Heart right ventricle (tissue), 16 donors: ENCODE results near the gene JPT1. TPM values are rescaled to one million over a fixed set of nuclear protein-coding genes. Genes with fewer than 3 reads are reported as not detected.

Experiments used
- ATAC-seq, 8 donors: fragments of 200-7000 bp; cut with Tn5 transposase; one replicate each; pipeline ENCODE4 v1.9.1; 2020; ENCODE audit warnings: mild to moderate bottlenecking in 8 of 8, moderate library complexity in 8 of 8, moderate number of reproducible peaks in 1 of 8
- DNase-seq, 2 donors: peaks; one replicate each; pipeline ENCODE4 v3.0.0-alpha.2; 2020
- H3K27ac ChIP-seq, 10 donors: fragments of 200-600 bp; sonication (generic) in 2 of 10; one replicate each; pipeline versions ENCODE4 v1.5.0 to v1.8.0; 2020 to 2022; ENCODE audit warnings: mild to moderate bottlenecking in 3 of 10
- H3K27me3 ChIP-seq, 7 donors: fragments of 200-600 bp; one replicate each; pipeline ENCODE4 v1.8.0; 2021 to 2022; ENCODE audit warnings: mild to moderate bottlenecking in 2 of 7
- H3K36me3 ChIP-seq, 9 donors: fragments of 200-600 bp; sonication (generic) in 1 of 9; one replicate each; pipeline versions ENCODE4 v1.5.0 to v1.8.0; 2020 to 2022; ENCODE audit warnings: mild to moderate bottlenecking in 2 of 9
- H3K4me1 ChIP-seq, 9 donors: fragments of 200-600 bp; sonication (generic) in 1 of 9; one replicate each; pipeline versions ENCODE4 v1.5.0 to v1.8.0; 2020 to 2022; ENCODE audit warnings: mild to moderate bottlenecking in 4 of 9
- H3K4me3 ChIP-seq, 10 donors: fragments of 200-600 bp; sonication (generic) in 2 of 10; one replicate each; pipeline versions ENCODE4 v1.5.0 to v1.8.0; 2020 to 2022; ENCODE audit warnings: mild to moderate bottlenecking in 7 of 10, moderate library complexity in 2 of 10
- H3K9me3 ChIP-seq, 11 donors: fragments of 200-600 bp in 10 of 11; sonication (generic) in 2 of 11; one replicate each; pipeline versions ENCODE4 v1.5.0 to v1.8.0; 2013 to 2022; ENCODE audit warnings: mild to moderate bottlenecking in 2 of 11, control low read depth in 1 of 11, moderate library complexity in 1 of 11
- WGBS, 2 donors: extraction: QIAGEN DNeasy Blood & Tissue Kit; methylation state at CpG; one replicate each; pipeline ENCODE4 v1.1.7; 2013; ENCODE audit warnings: inconsistent platforms in 1 of 2; 5-methylcytosine and 5-hydroxymethylcytosine counted together
- intact Hi-C, 10 donors: fragments of 100-400 bp; cut with DNase I; formaldehyde crosslinking; loops; one replicate each; pipeline versions ENCODE4 v1.11.1 to v1.14.2; 2022
- polyA plus RNA-seq, 2 donors: library from polyadenylated mRNA; stranded (reverse); fragments of 200-250 nt; gene quantifications; one replicate each; pipeline ENCODE4 v1.2.3, GENCODE V29; 2013
- total RNA-seq, 10 donors: library from RNA; stranded (reverse); fragmentation: NEBNext Ultra II Directional in 3 of 10; extraction: Animal tissue kit (Norgen Biotek cat#: 25700) in 3 of 10; gene quantifications; one replicate each; pipeline versions ENCODE4 v1.2.1 to v1.2.4, GENCODE V29; 2021 to 2023
- TF ChIP-seq, protein P1 (sequence below), 9 donors: fragments of 200-600 bp; sonication (generic) in 2 of 9; IDR thresholded peaks; one replicate each; pipeline versions ENCODE4 v1.5.0 to v1.8.0; 2021 to 2022; ENCODE audit warnings: antibody characterized with exemption in 9 of 9, mild to moderate bottlenecking in 5 of 9, moderate library complexity in 1 of 9
- donor health status: Arrhythmogenic right ventricular cardiomyopathy.
- donor health status: ischemic (EF 13 %, LVEDD 7.1; RV severe dilation, severe dysfunction).
- donor health status: healthy with polysubstance abuse.
- donor health status: DM: no; HTN: yes; CAD: no.
- donor health status: DM: no; HTN: no; CAD: no.
- donor health status: ischemic (EF 25% LVEDD 6.9; RV normal size, moderate dysfunction).
- donor health status: ischemic (EF 25% LVEDD 5.7; RV mildly dilated, moderate dysfunction).
- donor health status: healthy.
- donor health status: DM: yes; HTN: yes; CAD: no.
- donor health status: Ischemic cardiomyopathy.
- donor health status: ischemic (EF 35%, LVEDD 5.7; RV mildly dilated, moderate dysfunction).
- donor health status: nonischemic (EF 11% LVEDD 7.7; RV severe dilation, severe dysfunction).
- donor health status: DM: yes; HTN: yes; CAD: no.
- donor health status: PGD.
- donor health status: ischemic (EF 29% LVEDD 5.4; RV normal size, mild dysfunction).
- donor health status: nonischemic (EF 23%, LVEDD 6.1; RV moderate dilation, normal function).

Gene JPT1
- total and polyA plus RNA-seq, 12 donors = 6.7 to 61.6 (median 14.7) TPM

- H3K27ac ChIP-seq = peak overlapping the region in 9 of 10 donors; percentile 68 to 98 (median 94)
- TF ChIP-seq, protein P1, sequence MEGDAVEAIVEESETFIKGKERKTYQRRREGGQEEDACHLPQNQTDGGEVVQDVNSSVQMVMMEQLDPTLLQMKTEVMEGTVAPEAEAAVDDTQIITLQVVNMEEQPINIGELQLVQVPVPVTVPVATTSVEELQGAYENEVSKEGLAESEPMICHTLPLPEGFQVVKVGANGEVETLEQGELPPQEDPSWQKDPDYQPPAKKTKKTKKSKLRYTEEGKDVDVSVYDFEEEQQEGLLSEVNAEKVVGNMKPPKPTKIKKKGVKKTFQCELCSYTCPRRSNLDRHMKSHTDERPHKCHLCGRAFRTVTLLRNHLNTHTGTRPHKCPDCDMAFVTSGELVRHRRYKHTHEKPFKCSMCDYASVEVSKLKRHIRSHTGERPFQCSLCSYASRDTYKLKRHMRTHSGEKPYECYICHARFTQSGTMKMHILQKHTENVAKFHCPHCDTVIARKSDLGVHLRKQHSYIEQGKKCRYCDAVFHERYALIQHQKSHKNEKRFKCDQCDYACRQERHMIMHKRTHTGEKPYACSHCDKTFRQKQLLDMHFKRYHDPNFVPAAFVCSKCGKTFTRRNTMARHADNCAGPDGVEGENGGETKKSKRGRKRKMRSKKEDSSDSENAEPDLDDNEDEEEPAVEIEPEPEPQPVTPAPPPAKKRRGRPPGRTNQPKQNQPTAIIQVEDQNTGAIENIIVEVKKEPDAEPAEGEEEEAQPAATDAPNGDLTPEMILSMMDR (IDR thresholded peaks at IDR 0.05) = no peak
- intact Hi-C loops = no loop called here
- ATAC-seq (peak in 1 of 8 donors; percentile 0), DNase-seq (no peak)
- H3K9me3 ChIP-seq = no peaks in the 10 kb centered on the region
- no peaks in the 10 kb centered on the region for H3K27me3 ChIP-seq
- H3K4me1 ChIP-seq = peaks cover 14 to 60% (median 37%) of the 10 kb centered on the region in 9 donors
- no peaks in the 10 kb centered on the region for H3K36me3 ChIP-seq
- H3K4me3 ChIP-seq = peak overlapping the region; percentile 24 to 88 (median 66)
- WGBS, 2 donors = 71 to 77% methylated on average over 12 of the region's 12 CpGs
Observed at GRCh38 chr17:75087182-75087557, 67.1 kb downstream of the JPT1 start.

DNA sequence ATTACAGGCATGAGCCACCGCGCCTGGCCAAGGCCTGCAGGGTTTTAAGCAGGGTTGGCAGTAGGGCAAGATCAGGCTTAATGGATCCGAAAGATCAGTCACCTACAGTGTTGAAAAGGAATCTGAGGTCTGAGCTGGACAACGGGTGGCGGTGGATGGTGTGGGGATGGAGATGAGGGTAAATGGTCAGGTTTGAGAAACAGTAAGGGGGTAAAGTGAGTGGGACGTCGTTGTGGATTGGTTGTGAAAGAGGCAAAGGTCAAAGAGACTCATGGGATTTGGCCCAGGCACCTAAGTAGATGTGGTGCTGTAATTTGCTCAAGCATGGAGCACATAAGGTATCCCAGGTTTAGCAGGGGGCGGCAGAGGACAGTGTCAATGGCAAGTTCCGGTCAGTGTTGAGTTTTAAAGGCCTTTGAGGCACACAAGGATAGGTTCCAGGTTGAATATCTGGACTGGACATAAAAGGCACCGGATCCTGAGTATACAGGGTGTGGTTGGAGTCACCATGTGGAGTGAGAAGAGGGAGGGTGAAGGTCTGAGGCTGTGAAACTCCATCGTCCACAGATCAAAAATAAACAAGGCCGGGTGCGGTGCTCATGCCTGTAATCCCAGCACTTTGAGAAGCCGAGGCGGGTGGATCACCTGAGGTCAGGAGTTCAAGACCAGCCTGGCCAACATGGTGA is 67.7 kb downstream of the JPT1 start:
- Histone ChIP-seq H3K27me3 (no peaks in the 10 kb centered on the region), H3K9me3 (no peaks in the 10 kb centered on the region), H3K27ac (peak overlapping the region in 7 of 10 donors; percentile 68 to 95 (median 92)), H3K4me3 (peak overlapping the region in 2 of 10 donors; percentile 73 to 77), H3K36me3 (no peaks in the 10 kb centered on the region), H3K4me1 (peaks cover 13 to 57% (median 35%) of the 10 kb centered on the region in 9 donors)
- ATAC-seq = no peak
- no peak for DNase-seq
- TF ChIP-seq, protein P1 (IDR thresholded peaks at IDR 0.05) = no peak
- 84 to 86% methylated on average over 15 of the region's 15 CpGs for WGBS, 2 donors
- intact Hi-C loops = no loop called here

Other genes starting within 250 kb of the JPT1 start
- not detected for gene USH1G, start 231.3 kb downstream of the JPT1 start, total RNA-seq
- gene USH1G, start 231.3 kb downstream of the JPT1 start, polyA plus RNA-seq = not detected
- gene OTOP2, start 230.2 kb downstream of the JPT1 start, total RNA-seq = not detected
- gene OTOP2, start 230.2 kb downstream of the JPT1 start, polyA plus RNA-seq = not detected
- gene OTOP3, start 218.6 kb downstream of the JPT1 start, total RNA-seq = not detected
- gene OTOP3, start 218.6 kb downstream of the JPT1 start, polyA plus RNA-seq = not detected
- gene HID1, start 181.8 kb downstream of the JPT1 start, total RNA-seq = 10 to 100 TPM in 4 of 10 donors, 1 to 10 TPM in 6; 3.9 to 15.5 (median 9.5) TPM
- 10 to 100 TPM in 1 of 2 donors, 1 to 10 TPM in 1; 8.0 to 23.8 TPM for gene HID1, start 181.8 kb downstream of the JPT1 start, polyA plus RNA-seq
- 10 to 100 TPM; 10.8 to 25.3 (median 16.3) TPM for gene CDR2L, start 166.9 kb downstream of the JPT1 start, total RNA-seq
- 10 to 100 TPM in 1 of 2 donors, 1 to 10 TPM in 1; 8.5 to 11.9 TPM for gene CDR2L, start 166.9 kb downstream of the JPT1 start, polyA plus RNA-seq
- 10 to 100 TPM; 43.7 to 64.1 (median 51.7) TPM for gene MRPL58, start 141.8 kb downstream of the JPT1 start, total RNA-seq
- 10 to 100 TPM; 71.8 to 72.3 TPM for gene MRPL58, start 141.8 kb downstream of the JPT1 start, polyA plus RNA-seq
- 1,000 to 10,000 TPM in 1 of 10 donors, 100 to 1,000 TPM in 9; 678 to 1,003 (median 867) TPM for gene ATP5PD, start 107.5 kb downstream of the JPT1 start, total RNA-seq
- gene ATP5PD, start 107.5 kb downstream of the JPT1 start, polyA plus RNA-seq = 1,000 to 10,000 TPM in 1 of 2 donors, 100 to 1,000 TPM in 1; 870 to 2,296 TPM
- 10 to 100 TPM; 19.6 to 41.1 (median 29.6) TPM for gene KCTD2, start 107.3 kb downstream of the JPT1 start, total RNA-seq
- 10 to 100 TPM; 11.8 to 19.2 TPM for gene KCTD2, start 107.3 kb downstream of the JPT1 start, polyA plus RNA-seq
- gene SLC16A5, start 66.6 kb downstream of the JPT1 start, total RNA-seq = 10 to 100 TPM in 8 of 10 donors, 1 to 10 TPM in 2; 7.5 to 17.4 (median 11.9) TPM
- 10 to 100 TPM in 1 of 2 donors, 1 to 10 TPM in 1; 3.6 to 12.4 TPM for gene SLC16A5, start 66.6 kb downstream of the JPT1 start, polyA plus RNA-seq
- gene ARMC7, start 44.5 kb downstream of the JPT1 start, total RNA-seq = 1 to 10 TPM; 4.7 to 7.9 (median 5.2) TPM
- 1 to 10 TPM; 3.1 to 7.2 TPM for gene ARMC7, start 44.5 kb downstream of the JPT1 start, polyA plus RNA-seq
- gene NT5C, start 22.8 kb downstream of the JPT1 start, total RNA-seq = 10 to 100 TPM; 17.1 to 33.3 (median 21.6) TPM
- 10 to 100 TPM; 50.0 to 71.7 TPM for gene NT5C, start 22.8 kb downstream of the JPT1 start, polyA plus RNA-seq
- gene SUMO2, start 28.4 kb upstream of the JPT1 start, total RNA-seq = 100 to 1,000 TPM; 187 to 258 (median 218) TPM
- gene SUMO2, start 28.4 kb upstream of the JPT1 start, polyA plus RNA-seq = 10 to 100 TPM; 47.9 to 57.1 TPM
- gene NUP85, start 51.2 kb upstream of the JPT1 start, total RNA-seq = 10 to 100 TPM; 16.2 to 28.4 (median 20.4) TPM
- gene NUP85, start 51.2 kb upstream of the JPT1 start, polyA plus RNA-seq = 10 to 100 TPM; 31.3 to 39.0 TPM
- gene GGA3, start 107.1 kb upstream of the JPT1 start, total RNA-seq = 10 to 100 TPM; 16.0 to 30.2 (median 21.7) TPM
- gene GGA3, start 107.1 kb upstream of the JPT1 start, polyA plus RNA-seq = 10 to 100 TPM; 13.1 to 20.3 TPM
- 100 to 1,000 TPM; 124 to 179 (median 151) TPM for gene MRPS7, start 107.4 kb upstream of the JPT1 start, total RNA-seq
- 100 to 1,000 TPM in 1 of 2 donors, 10 to 100 TPM in 1; 98.9 to 118 TPM for gene MRPS7, start 107.4 kb upstream of the JPT1 start, polyA plus RNA-seq
- 10 to 100 TPM; 12.6 to 21.0 (median 15.6) TPM for gene MIF4GD, start 116.7 kb upstream of the JPT1 start, total RNA-seq
- 10 to 100 TPM in 1 of 2 donors, 1 to 10 TPM in 1; 7.5 to 27.7 TPM for gene MIF4GD, start 116.7 kb upstream of the JPT1 start, polyA plus RNA-seq
- 10 to 100 TPM in 6 of 10 donors, 1 to 10 TPM in 4; 6.8 to 19.2 (median 11.3) TPM for gene SLC25A19, start 134.9 kb upstream of the JPT1 start, total RNA-seq
- 10 to 100 TPM; 19.7 to 23.2 TPM for gene SLC25A19, start 134.9 kb upstream of the JPT1 start, polyA plus RNA-seq